WTC11 (cell line): Measurements from ENCODE around the gene KCNG2. TPM values are rescaled to one million over a fixed set of nuclear protein-coding genes. Genes with fewer than 3 reads are reported as not detected.

Experiments
- ATAC-seq: fragments of 200-7000 bp; cut with Tn5 transposase; 2 replicates; pipeline ENCODE4 v1.10.0; 2021; ENCODE audit warnings: mild to moderate bottlenecking, moderate library complexity
- CTCF ChIA-PET: fragments of 300-600 bp; sonication (Branson Sonifier 250); formaldehyde crosslinking; loops from one replicate; lab custom pipeline; 2021; ENCODE audit warnings: antibody characterized with exemption; lab: Charles Lee
- POLR2A ChIA-PET: fragments of 350-600 bp; sonication (Branson Sonifier 250); formaldehyde crosslinking; loops from one replicate; lab custom pipeline; 2021; ENCODE audit warnings: antibody characterized with exemption; lab: Charles Lee
- DNase-seq: peaks from one replicate; pipeline ENCODE4 v3.0.0; 2021; ENCODE audit warnings: low spot score
- H3K27ac Mint-ChIP-seq: 2 replicates; pipeline ENCODE4 v1.8.0; 2021; ENCODE audit warnings: mixed read lengths
- H3K27me3 Mint-ChIP-seq: 2 replicates; pipeline ENCODE4 v1.8.0; 2021; ENCODE audit warnings: low read depth, mild to moderate bottlenecking, moderate library complexity, mixed read lengths
- H3K36me3 Mint-ChIP-seq: 2 replicates; pipeline ENCODE4 v1.8.0; 2021; ENCODE audit warnings: mixed read lengths
- H3K4me1 Mint-ChIP-seq: 2 replicates; pipeline ENCODE4 v1.8.0; 2022; ENCODE audit warnings: mixed read lengths
- H3K4me3 Mint-ChIP-seq: 2 replicates; pipeline ENCODE4 v1.8.0; 2021; ENCODE audit warnings: mild to moderate bottlenecking, moderate library complexity, mixed read lengths
- H3K9me3 Mint-ChIP-seq: 2 replicates; pipeline ENCODE4 v1.8.0; 2021; ENCODE audit warnings: mixed read lengths
- CBFB ChIP-seq: sonication (generic); formaldehyde crosslinking; IDR thresholded peaks from 2 replicates; pipeline ENCODE4 v1.8.1; 2022; ENCODE audit warnings: mild to moderate bottlenecking, low read depth, missing genetic modification reagents
- CREM ChIP-seq: sonication (generic); formaldehyde crosslinking; IDR thresholded peaks from 2 replicates; pipeline ENCODE4 v1.8.1; 2022; ENCODE audit warnings: mild to moderate bottlenecking, missing genetic modification reagents, moderate library complexity
- FOXK1 ChIP-seq: sonication (generic); formaldehyde crosslinking; IDR thresholded peaks from 2 replicates; pipeline ENCODE4 v1.8.0; 2022; ENCODE audit warnings: mild to moderate bottlenecking, moderate library complexity, missing genetic modification reagents
- JAZF1 ChIP-seq: fragments of 250-450 bp; sonication (Bioruptor Pico); IDR thresholded peaks from 2 replicates; pipeline ENCODE4 v1.9.0; 2021; ENCODE audit warnings: moderate library complexity, mild to moderate bottlenecking, inconsistent platforms
- JUN ChIP-seq: sonication (generic); formaldehyde crosslinking; IDR thresholded peaks from 2 replicates; pipeline ENCODE4 v1.8.0; 2023; ENCODE audit warnings: mild to moderate bottlenecking, missing genetic modification reagents
- KAT7 ChIP-seq: sonication (generic); formaldehyde crosslinking; IDR thresholded peaks from 2 replicates; pipeline ENCODE4 v1.8.1; 2023; ENCODE audit warnings: missing genetic modification reagents, mild to moderate bottlenecking, borderline replicate concordance
- NFE2L1 ChIP-seq: sonication (generic); formaldehyde crosslinking; IDR thresholded peaks from 2 replicates; pipeline ENCODE4 v1.8.1; 2023; ENCODE audit warnings: missing genetic modification reagents
- SOX15 ChIP-seq: fragments of 250-450 bp; sonication (Bioruptor Pico); IDR thresholded peaks from 2 replicates; pipeline ENCODE4 v1.9.0; 2021; ENCODE audit warnings: mild to moderate bottlenecking
- TEAD1 ChIP-seq: sonication (generic); formaldehyde crosslinking; IDR thresholded peaks from 2 replicates; pipeline ENCODE4 v1.8.0; 2022; ENCODE audit warnings: mild to moderate bottlenecking, missing genetic modification reagents
- ZBTB21 ChIP-seq: sonication (generic); formaldehyde crosslinking; IDR thresholded peaks from 2 replicates; pipeline ENCODE4 v1.8.1; 2023; ENCODE audit warnings: mild to moderate bottlenecking, missing genetic modification reagents, borderline replicate concordance
- total RNA-seq: library from RNA; stranded (reverse); gene quantifications from 3 replicates; pipeline ENCODE4 v1.2.3, GENCODE V29; 2021
- TF ChIP-seq, protein P1 (sequence below): fragments of 250-450 bp; sonication (Bioruptor Pico); IDR thresholded peaks from 2 replicates; pipeline ENCODE4 v1.8.0; 2021; ENCODE audit warnings: mild to moderate bottlenecking
- TF ChIP-seq, protein P2 (sequence below): fragments of 250-450 bp; sonication (Bioruptor Pico); IDR thresholded peaks from 2 replicates; pipeline ENCODE4 v1.9.0; 2021; ENCODE audit warnings: mild to moderate bottlenecking
- TF ChIP-seq, protein P3 (sequence below): sonication (generic); formaldehyde crosslinking; conservative IDR thresholded peaks from 2 replicates; pipeline ENCODE4 v1.8.1; 2022; ENCODE audit warnings: mild to moderate bottlenecking, missing genetic modification reagents
- TF ChIP-seq, protein P4 (sequence below): sonication (generic); formaldehyde crosslinking; IDR thresholded peaks from 2 replicates; pipeline ENCODE4 v1.8.1; 2023; ENCODE audit warnings: mild to moderate bottlenecking, missing genetic modification reagents, moderate library complexity
- TF ChIP-seq, protein P5 (sequence below): sonication (generic); formaldehyde crosslinking; IDR thresholded peaks from 2 replicates; pipeline ENCODE4 v1.8.1; 2022; ENCODE audit warnings: mild to moderate bottlenecking, moderate library complexity, missing genetic modification reagents
- TF ChIP-seq, protein P6 (sequence below): sonication (generic); formaldehyde crosslinking; IDR thresholded peaks from 2 replicates; pipeline ENCODE4 v1.8.1; 2023; ENCODE audit warnings: mild to moderate bottlenecking, moderate library complexity, missing genetic modification reagents

The KCNG2 gene
- total RNA-seq, 1 experiment from 2014 or later, result 0.50 TPM

DNA sequence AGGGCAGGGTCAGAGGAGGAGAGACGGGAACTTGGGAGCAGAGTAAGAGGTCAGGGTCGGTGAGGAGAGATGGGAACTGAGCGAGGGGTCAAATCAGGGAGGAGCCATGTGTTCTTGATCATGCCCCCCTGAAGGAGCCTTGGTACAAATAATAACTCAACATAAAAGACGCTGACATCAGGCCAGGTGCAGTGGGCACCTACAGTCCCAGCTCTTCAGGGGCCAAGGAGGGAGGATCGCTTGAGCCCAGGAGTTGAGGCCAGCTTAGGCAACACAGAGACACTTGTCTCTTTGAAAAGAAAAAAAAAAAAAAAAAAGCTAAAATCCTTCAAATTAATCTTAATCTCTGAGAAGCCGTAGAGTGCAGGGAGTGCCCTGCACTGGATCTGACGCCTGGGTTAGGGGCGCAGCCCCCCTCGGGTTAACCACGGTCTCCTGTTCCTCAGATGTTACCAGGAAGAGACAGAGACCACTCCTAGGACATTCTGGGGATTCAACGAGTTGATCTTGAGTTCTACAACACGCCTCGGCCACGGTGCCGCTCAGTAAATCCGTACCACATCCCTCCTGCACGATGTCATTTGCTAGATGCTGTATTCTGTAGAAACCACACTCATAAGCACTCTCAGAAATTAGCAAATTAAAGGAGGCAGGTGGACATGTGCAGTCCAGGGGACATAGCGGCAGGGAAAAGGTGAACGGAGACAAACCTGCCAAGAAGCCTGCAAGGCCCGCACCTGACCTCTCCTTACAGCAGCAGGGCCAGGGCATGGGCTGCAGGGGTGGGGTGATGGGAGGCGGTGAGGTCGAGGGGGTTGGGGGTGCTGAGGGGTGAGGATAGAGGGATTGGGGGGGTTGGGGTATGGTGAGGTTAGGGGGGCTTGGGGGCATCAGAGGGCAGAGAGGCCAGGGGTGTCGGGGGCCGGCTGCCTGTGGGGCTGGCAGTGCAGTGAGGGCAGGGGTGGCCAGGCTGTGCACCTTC is 124.5 kb downstream of the KCNG2 start:
- no peak for ATAC-seq
- ChIA-PET CTCF (no interaction called here), POLR2A (no interaction called here)
- Mint-ChIP-seq H3K4me1 (peaks cover 11% of the 10 kb centered on the region), H3K27me3 (no peaks in the 10 kb centered on the region), H3K4me3 (no peak overlapping the region), H3K9me3 (0 out of 2 replicates have a peak, but pooled peaks cover 3% of the 10 kb centered on the region), H3K27ac (no peak overlapping the region), H3K36me3 (no peaks in the 10 kb centered on the region)
- DNase-seq, result no peak
- TF ChIP-seq, protein P1, sequence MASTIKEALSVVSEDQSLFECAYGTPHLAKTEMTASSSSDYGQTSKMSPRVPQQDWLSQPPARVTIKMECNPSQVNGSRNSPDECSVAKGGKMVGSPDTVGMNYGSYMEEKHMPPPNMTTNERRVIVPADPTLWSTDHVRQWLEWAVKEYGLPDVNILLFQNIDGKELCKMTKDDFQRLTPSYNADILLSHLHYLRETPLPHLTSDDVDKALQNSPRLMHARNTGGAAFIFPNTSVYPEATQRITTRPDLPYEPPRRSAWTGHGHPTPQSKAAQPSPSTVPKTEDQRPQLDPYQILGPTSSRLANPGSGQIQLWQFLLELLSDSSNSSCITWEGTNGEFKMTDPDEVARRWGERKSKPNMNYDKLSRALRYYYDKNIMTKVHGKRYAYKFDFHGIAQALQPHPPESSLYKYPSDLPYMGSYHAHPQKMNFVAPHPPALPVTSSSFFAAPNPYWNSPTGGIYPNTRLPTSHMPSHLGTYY, result no peak
- TF ChIP-seq, protein P2, sequence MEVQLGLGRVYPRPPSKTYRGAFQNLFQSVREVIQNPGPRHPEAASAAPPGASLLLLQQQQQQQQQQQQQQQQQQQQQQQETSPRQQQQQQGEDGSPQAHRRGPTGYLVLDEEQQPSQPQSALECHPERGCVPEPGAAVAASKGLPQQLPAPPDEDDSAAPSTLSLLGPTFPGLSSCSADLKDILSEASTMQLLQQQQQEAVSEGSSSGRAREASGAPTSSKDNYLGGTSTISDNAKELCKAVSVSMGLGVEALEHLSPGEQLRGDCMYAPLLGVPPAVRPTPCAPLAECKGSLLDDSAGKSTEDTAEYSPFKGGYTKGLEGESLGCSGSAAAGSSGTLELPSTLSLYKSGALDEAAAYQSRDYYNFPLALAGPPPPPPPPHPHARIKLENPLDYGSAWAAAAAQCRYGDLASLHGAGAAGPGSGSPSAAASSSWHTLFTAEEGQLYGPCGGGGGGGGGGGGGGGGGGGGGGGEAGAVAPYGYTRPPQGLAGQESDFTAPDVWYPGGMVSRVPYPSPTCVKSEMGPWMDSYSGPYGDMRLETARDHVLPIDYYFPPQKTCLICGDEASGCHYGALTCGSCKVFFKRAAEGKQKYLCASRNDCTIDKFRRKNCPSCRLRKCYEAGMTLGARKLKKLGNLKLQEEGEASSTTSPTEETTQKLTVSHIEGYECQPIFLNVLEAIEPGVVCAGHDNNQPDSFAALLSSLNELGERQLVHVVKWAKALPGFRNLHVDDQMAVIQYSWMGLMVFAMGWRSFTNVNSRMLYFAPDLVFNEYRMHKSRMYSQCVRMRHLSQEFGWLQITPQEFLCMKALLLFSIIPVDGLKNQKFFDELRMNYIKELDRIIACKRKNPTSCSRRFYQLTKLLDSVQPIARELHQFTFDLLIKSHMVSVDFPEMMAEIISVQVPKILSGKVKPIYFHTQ, result no peak
- TF ChIP-seq JAZF1 (CRISPR knock-in tag) (no peak), CBFB (CRISPR knock-in tag) (no peak)
- TF ChIP-seq, all 79 proteins: peak for 0

DNA sequence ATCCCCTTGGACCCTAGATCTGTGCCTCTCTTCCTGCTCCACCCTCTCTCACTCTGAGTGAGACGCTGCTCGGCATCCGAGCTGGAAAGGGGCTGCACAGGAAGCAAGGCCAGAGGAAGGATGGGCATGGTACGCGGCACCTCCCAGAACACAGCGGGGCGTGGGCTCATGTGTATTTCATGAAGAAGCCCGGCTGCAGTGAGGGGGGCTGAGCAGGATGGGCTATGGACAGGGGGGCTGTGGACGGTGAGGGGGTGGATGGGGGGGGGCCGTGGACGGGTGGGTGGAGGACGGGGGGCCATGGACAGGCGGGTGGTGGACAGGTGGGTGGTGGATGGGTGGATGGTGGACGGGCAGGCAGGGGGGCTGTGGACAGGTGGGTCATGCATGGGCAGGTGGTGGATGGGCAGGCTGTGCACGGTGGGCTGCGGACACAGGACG is 125.3 kb downstream of the KCNG2 start:
- ChIA-PET CTCF (no interaction called here), POLR2A (no interaction called here)
- no peaks in the 10 kb centered on the region for H3K36me3 Mint-ChIP-seq
- no peak overlapping the region for H3K4me3 Mint-ChIP-seq
- H3K27ac Mint-ChIP-seq, result no peak overlapping the region
- peaks cover 11% of the 10 kb centered on the region for H3K4me1 Mint-ChIP-seq
- ATAC-seq (no peak), DNase-seq (no peak)
- TF ChIP-seq, protein P1, result no peak
- TF ChIP-seq, protein P3, sequence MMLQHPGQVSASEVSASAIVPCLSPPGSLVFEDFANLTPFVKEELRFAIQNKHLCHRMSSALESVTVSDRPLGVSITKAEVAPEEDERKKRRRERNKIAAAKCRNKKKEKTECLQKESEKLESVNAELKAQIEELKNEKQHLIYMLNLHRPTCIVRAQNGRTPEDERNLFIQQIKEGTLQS (CRISPR knock-in tag), result no peak
- no peak for TF ChIP-seq KAT7 (CRISPR knock-in tag)
- TF ChIP-seq SOX15 (CRISPR knock-in tag), result no peak
- no peak for TF ChIP-seq JUN (CRISPR knock-in tag)
- TF ChIP-seq, protein P4, sequence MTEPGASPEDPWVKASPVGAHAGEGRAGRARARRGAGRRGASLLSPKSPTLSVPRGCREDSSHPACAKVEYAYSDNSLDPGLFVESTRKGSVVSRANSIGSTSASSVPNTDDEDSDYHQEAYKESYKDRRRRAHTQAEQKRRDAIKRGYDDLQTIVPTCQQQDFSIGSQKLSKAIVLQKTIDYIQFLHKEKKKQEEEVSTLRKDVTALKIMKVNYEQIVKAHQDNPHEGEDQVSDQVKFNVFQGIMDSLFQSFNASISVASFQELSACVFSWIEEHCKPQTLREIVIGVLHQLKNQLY (CRISPR knock-in tag), result no peak
- no peak for TF ChIP-seq TEAD1
- 0 out of 2 replicates have a peak, but pooled peaks cover 3% of the 10 kb centered on the region for H3K9me3 Mint-ChIP-seq
- no peaks in the 10 kb centered on the region for H3K27me3 Mint-ChIP-seq

DNA sequence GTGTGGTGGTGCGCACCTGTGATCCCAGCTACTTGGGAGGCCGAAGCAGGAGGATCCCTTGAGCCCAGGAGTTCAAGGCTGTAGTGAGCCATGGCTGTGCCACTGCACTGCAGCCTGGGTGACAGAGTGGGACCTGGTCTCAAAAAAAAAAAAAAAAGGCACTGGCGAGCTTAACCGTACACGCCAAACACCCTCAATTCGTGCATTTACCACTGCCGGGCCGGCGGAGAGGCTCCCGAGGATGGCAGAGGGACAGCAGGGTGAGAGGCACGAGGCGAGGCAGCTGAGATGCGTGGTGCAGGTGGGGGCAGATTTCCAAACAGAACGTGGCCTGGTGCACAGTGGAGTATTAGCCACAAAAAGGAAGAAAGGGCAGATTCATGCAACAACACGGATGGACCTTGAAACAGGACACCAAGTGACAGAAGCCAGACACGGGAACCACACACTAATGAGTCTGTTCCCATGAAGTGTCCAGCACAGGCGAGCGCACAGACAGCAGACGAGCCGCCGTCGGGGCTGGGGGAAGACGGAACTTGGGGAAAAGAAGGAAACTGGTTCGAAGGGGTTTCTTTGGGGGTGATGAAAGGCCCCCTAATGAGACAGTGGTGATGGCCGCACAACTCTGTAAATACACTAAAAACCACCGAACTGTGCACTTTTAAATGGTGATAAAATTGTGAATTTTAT is 126.3 kb downstream of the KCNG2 start:
- no peaks in the 10 kb centered on the region; the same call in 1 of the 2 replicates for H3K27me3 Mint-ChIP-seq
- no peak for ATAC-seq

More for the DNA sequence above, 126.3 kb downstream of the KCNG2 start:
- POLR2A ChIA-PET, result no interaction called here
- DNase-seq, result no peak
- Mint-ChIP-seq H3K27ac (no peak overlapping the region), H3K4me3 (no peak overlapping the region)
- TF ChIP-seq, protein P4 (CRISPR knock-in tag), result no peak
- no peak for TF ChIP-seq FOXK1 (CRISPR knock-in tag)
- no peak for TF ChIP-seq NFE2L1
- TF ChIP-seq, protein P5, sequence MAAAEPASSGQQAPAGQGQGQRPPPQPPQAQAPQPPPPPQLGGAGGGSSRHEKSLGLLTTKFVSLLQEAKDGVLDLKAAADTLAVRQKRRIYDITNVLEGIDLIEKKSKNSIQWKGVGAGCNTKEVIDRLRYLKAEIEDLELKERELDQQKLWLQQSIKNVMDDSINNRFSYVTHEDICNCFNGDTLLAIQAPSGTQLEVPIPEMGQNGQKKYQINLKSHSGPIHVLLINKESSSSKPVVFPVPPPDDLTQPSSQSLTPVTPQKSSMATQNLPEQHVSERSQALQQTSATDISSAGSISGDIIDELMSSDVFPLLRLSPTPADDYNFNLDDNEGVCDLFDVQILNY, result no peak
- TF ChIP-seq CREM (CRISPR knock-in tag), result no peak
- TF ChIP-seq, protein P6, sequence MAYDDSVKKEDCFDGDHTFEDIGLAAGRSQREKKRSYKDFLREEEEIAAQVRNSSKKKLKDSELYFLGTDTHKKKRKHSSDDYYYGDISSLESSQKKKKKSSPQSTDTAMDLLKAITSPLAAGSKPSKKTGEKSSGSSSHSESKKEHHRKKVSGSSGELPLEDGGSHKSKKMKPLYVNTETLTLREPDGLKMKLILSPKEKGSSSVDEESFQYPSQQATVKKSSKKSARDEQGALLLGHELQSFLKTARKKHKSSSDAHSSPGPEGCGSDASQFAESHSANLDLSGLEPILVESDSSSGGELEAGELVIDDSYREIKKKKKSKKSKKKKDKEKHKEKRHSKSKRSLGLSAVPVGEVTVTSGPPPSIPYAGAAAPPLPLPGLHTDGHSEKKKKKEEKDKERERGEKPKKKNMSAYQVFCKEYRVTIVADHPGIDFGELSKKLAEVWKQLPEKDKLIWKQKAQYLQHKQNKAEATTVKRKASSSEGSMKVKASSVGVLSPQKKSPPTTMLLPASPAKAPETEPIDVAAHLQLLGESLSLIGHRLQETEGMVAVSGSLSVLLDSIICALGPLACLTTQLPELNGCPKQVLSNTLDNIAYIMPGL (CRISPR knock-in tag), result no peak
- TF ChIP-seq ZBTB21, result no peak
- TF ChIP-seq, all 79 proteins: peak for 0
- Mint-ChIP-seq H3K4me1 (peaks cover 11% of the 10 kb centered on the region), H3K36me3 (peaks cover 4% of the 10 kb centered on the region), H3K9me3 (peaks cover 8% of the 10 kb centered on the region)
- CTCF ChIA-PET, result no interaction called here
